Keratinocyte (primary cell): ENCODE measurements around the gene RNU7-1. TPM values are rescaled to one million over a fixed set of nuclear protein-coding genes. Genes with fewer than 3 reads are reported as not detected.
A peak's percentile ranks its signal among the peaks of the same experiment; 100 is the strongest.

Experiments used
- DNase-seq: peaks from one replicate; pipeline ENCODE4 v3.0.0-alpha.2; 2011; ENCODE audit warnings: low read depth, missing footprints, low spot score
- FAIRE-seq: peaks from 2 replicates; lab custom pipeline; 2011; peaks lifted over from hg19 to GRCh38; lab: Jason Lieb, UNC
- H2AFZ ChIP-seq: 2 replicates; pipeline ENCODE4 v1.6.0; 2012; ENCODE audit warnings: low read length, control low read depth, inconsistent platforms; ENCODE audit not compliant: control insufficient read depth
- H3K27ac ChIP-seq: 2 replicates; pipeline ENCODE4 v1.5.1; 2011; ENCODE audit warnings: low read length; ENCODE audit not compliant: control insufficient read depth, insufficient read depth
- H3K27me3 ChIP-seq: 3 replicates; pipeline ENCODE4 v1.6.0; 2011; ENCODE audit warnings: low read length; ENCODE audit not compliant: control insufficient read depth, insufficient read depth; ENCODE audit errors: extremely low read depth
- H3K36me3 ChIP-seq, 2 experiments: 2 replicates in 1 of 2; 3 replicates in 1 of 2; pipeline ENCODE4 v1.5.1; 2011; ENCODE audit warnings: low read length in 2 of 2, mild to moderate bottlenecking in 1 of 2; ENCODE audit not compliant: control insufficient read depth in 2 of 2, insufficient read depth in 2 of 2; ENCODE audit errors: extremely low read depth in 1 of 2
- H3K4me1 ChIP-seq: 3 replicates; pipeline ENCODE4 v1.5.1; 2011; ENCODE audit warnings: low read length; ENCODE audit not compliant: control insufficient read depth, insufficient read depth; ENCODE audit errors: extremely low read depth
- H3K4me2 ChIP-seq: 3 replicates; pipeline ENCODE4 v1.6.0; 2011; ENCODE audit warnings: low read depth, low read length; ENCODE audit not compliant: control insufficient read depth, insufficient read depth; ENCODE audit errors: extremely low read depth
- H3K4me3 ChIP-seq, 3 experiments: fragments of 200-600 bp in 1 of 3; sonication (generic) in 1 of 3; 2 replicates in 2 of 3; 3 replicates in 1 of 3; pipeline ENCODE4 v1.5.1; 2011 to 2016; ENCODE audit warnings: low read length in 3 of 3, mild to moderate bottlenecking in 3 of 3, control low read depth in 2 of 3, inconsistent platforms in 1 of 3, low read depth in 1 of 3, mixed read lengths in 1 of 3, mixed run types in 1 of 3, moderate library complexity in 1 of 3; ENCODE audit not compliant: control insufficient read depth in 2 of 3, insufficient read depth in 2 of 3; ENCODE audit errors: extremely low read depth in 1 of 3
- H3K79me2 ChIP-seq: 2 replicates; pipeline ENCODE4 v1.6.0; 2012; ENCODE audit warnings: low read length; ENCODE audit not compliant: control insufficient read depth, insufficient read depth
- H3K9ac ChIP-seq: 3 replicates; pipeline ENCODE4 v1.6.0; 2011; ENCODE audit warnings: low read length; ENCODE audit not compliant: control insufficient read depth, insufficient read depth; ENCODE audit errors: extremely low read depth
- H3K9me1 ChIP-seq: 3 replicates; pipeline ENCODE4 v1.6.0; 2011; ENCODE audit warnings: low read length; ENCODE audit not compliant: control insufficient read depth, insufficient read depth; ENCODE audit errors: extremely low read depth
- H3K9me3 ChIP-seq: 2 replicates; pipeline ENCODE4 v1.5.1; 2012; ENCODE audit warnings: low read depth, low read length; ENCODE audit not compliant: control insufficient read depth
- H4K20me1 ChIP-seq: 3 replicates; pipeline ENCODE4 v1.6.0; 2011; ENCODE audit warnings: low read length; ENCODE audit not compliant: control insufficient read depth, insufficient read depth; ENCODE audit errors: extremely low read depth
- CTCF ChIP-seq, 3 experiments: IDR thresholded peaks in 1 of 3; conservative IDR thresholded peaks in 1 of 3; optimal IDR thresholded peaks in 1 of 3; 2 replicates in 2 of 3; 3 replicates in 1 of 3; pipeline versions ENCODE3 to v1.5.1; 2011; ENCODE audit warnings: low read length in 3 of 3, mild to moderate bottlenecking in 3 of 3, moderate library complexity in 2 of 3, control low read depth in 1 of 3, inconsistent platforms in 1 of 3; ENCODE audit not compliant: insufficient read depth in 2 of 3; ENCODE audit errors: extremely low read depth in 1 of 3
- EZH2 ChIP-seq: IDR thresholded peaks from one replicate; pipeline ENCODE4 v1.6.1; 2012; ENCODE audit warnings: inconsistent platforms, mild to moderate bottlenecking, low read length, moderate library complexity
- dilution Hi-C: fragments of 300-500 bp; cut with MboI; formaldehyde crosslinking; loops from one replicate; pipeline ENCODE4 v1.7.0; 2020; ENCODE audit warnings: low sequenced_read_pairs; ENCODE audit not compliant: extremely low pct_ligation_motif_present
- polyA plus RNA-seq, 5 experiments: library from polyadenylated mRNA; depleted of rRNA in 3 of 5; stranded (reverse) in 3 of 5; stranded (forward) in 1 of 5; unstranded in 1 of 5; fragments of >200 nt; gene quantifications; 1 replicate in 1 of 5; 2 replicates in 3 of 5; 3 replicates in 1 of 5; pipeline versions ENCODE4 v1.2.1 to v1.2.3, GENCODE V29; 2011 to 2012; ENCODE audit warnings: missing spikeins in 2 of 5, low read depth in 1 of 5, low replicate concordance in 1 of 5

The RNU7-1 gene
- polyA plus RNA-seq, 1 donor (not counting 4 experiments of a cell fraction or from before 2014, with no cell fraction given), result not detected

GRCh38 chr12:6967651-6968100, 24.1 kb downstream of the RNU7-1 start:
- Histone ChIP-seq H2AFZ (no peak overlapping the region), H3K9me1 (peaks cover 3% of the 10 kb centered on the region), H3K9me3 (no peaks in the 10 kb centered on the region), H3K4me3 (no peak overlapping the region), H3K27ac (peak overlapping the region; percentile 11), H4K20me1 (peaks cover 8% of the 10 kb centered on the region), H3K4me1 (peaks cover 44% of the 10 kb centered on the region), H3K36me3 (peaks cover 22 to 54% of the 10 kb centered on the region in 2 experiments), H3K4me2 (no peak overlapping the region), H3K79me2 (peaks cover 89% of the 10 kb centered on the region), H3K9ac (peak overlapping the region; percentile 14), H3K27me3 (no peaks in the 10 kb centered on the region)
- TF ChIP-seq CTCF (optimal IDR thresholded peaks at IDR 0.05 in 1 of 3, IDR thresholded peaks at IDR 0.05 in 1 of 3, conservative IDR thresholded peaks at IDR 0.05 in 1 of 3; ENCODE audit: extremely low read depth in 1 of 3, insufficient read depth in 2 of 3, low read length in 3 of 3), result no peak
- TF ChIP-seq EZH2, result no peak
- FAIRE-seq, result no peak
- DNase-seq, result no peak
- dilution Hi-C loops, result no loop called here

GRCh38 chr12:6968426-6968825, 24.8 kb downstream of the RNU7-1 start:
- Histone ChIP-seq H3K36me3 (peaks cover 22 to 55% of the 10 kb centered on the region in 2 experiments), H3K79me2 (peaks cover 91% of the 10 kb centered on the region), H3K27ac (no peak overlapping the region), H3K4me3 (no peak overlapping the region), H3K9me3 (no peaks in the 10 kb centered on the region), H3K27me3 (no peaks in the 10 kb centered on the region), H4K20me1 (peaks cover 8% of the 10 kb centered on the region), H3K9ac (no peak overlapping the region), H3K4me1 (peaks cover 42% of the 10 kb centered on the region), H3K4me2 (peak overlapping the region; percentile 86), H3K9me1 (peaks cover 3% of the 10 kb centered on the region), H2AFZ (no peak overlapping the region)
- FAIRE-seq, result no peak
- dilution Hi-C loops, result no loop called here
- no peak for TF ChIP-seq CTCF (optimal IDR thresholded peaks at IDR 0.05 in 1 of 3, IDR thresholded peaks at IDR 0.05 in 1 of 3, conservative IDR thresholded peaks at IDR 0.05 in 1 of 3; ENCODE audit: extremely low read depth in 1 of 3, insufficient read depth in 2 of 3, low read length in 3 of 3)
- no peak for TF ChIP-seq EZH2
- no peak for DNase-seq
